ENCODE results near the gene PRPF6.

PRPF6 gene

GRCh38 chr20:63961664-63962425, 19.1 kb upstream of the PRPF6 start:
- Histone ChIP-seq H3K4me3 (ENCODE audit: low read length) (no peak overlapping the region), H3K79me2 (ENCODE audit: control insufficient read depth, low read length) (no peaks in the 10 kb centered on the region), H3K4me1 (ENCODE audit: control insufficient read depth, low read length) (peaks cover 19% of the 10 kb centered on the region), H4K20me1 (ENCODE audit: control insufficient read depth, insufficient read depth, low read depth, low read length) (no peaks in the 10 kb centered on the region), H3K36me3 (ENCODE audit: control insufficient read depth, low read length) (peaks cover 49% of the 10 kb centered on the region), H3K27me3 (ENCODE audit: control insufficient read depth, low read length) (no peaks in the 10 kb centered on the region), H3K4me2 (ENCODE audit: low read length) (no peak overlapping the region), H3F3A (ENCODE audit: control insufficient read depth, insufficient read depth) (0 out of 2 replicates have a peak, but pooled peaks cover under 1% of the 10 kb centered on the region), H3K9me3 (ENCODE audit: control insufficient read depth, insufficient read depth, low read length) (peaks cover 8% of the 10 kb centered on the region), H3K9me2 (replicated peaks; ENCODE audit: control insufficient read depth, low read length) (no peaks in the 10 kb centered on the region), H3K27ac (ENCODE audit: low read depth, low read length) (no peak overlapping the region)
- no peak for TF ChIP-seq CTCF (IDR thresholded peaks at IDR 0.05; ENCODE audit: low read depth, low read length, poor library complexity, severe bottlenecking)
- no peak for TF ChIP-seq EZH2phosphoT487 (IDR thresholded peaks at IDR 0.05; ENCODE audit: borderline replicate concordance, low read length)

GRCh38 chr20:63962426-63963347, 18.2 kb upstream of the PRPF6 start:
- Histone ChIP-seq H3K27ac (ENCODE audit: low read depth, low read length) (no peak overlapping the region), H3K4me1 (ENCODE audit: control insufficient read depth, low read length) (peaks cover 10% of the 10 kb centered on the region), H3K9me2 (replicated peaks; ENCODE audit: control insufficient read depth, low read length) (no peaks in the 10 kb centered on the region), H3K79me2 (ENCODE audit: control insufficient read depth, low read length) (peaks cover under 1% of the 10 kb centered on the region), H3K4me2 (ENCODE audit: low read length) (no peak overlapping the region), H3K36me3 (ENCODE audit: control insufficient read depth, low read length) (peaks cover 58% of the 10 kb centered on the region), H3K4me3 (ENCODE audit: low read length) (no peak overlapping the region), H3K9me3 (ENCODE audit: control insufficient read depth, insufficient read depth, low read length) (peaks cover 8% of the 10 kb centered on the region), H4K20me1 (ENCODE audit: control insufficient read depth, insufficient read depth, low read depth, low read length) (no peaks in the 10 kb centered on the region), H3K27me3 (ENCODE audit: control insufficient read depth, low read length) (no peaks in the 10 kb centered on the region), H3F3A (ENCODE audit: control insufficient read depth, insufficient read depth) (no peaks in the 10 kb centered on the region)
- TF ChIP-seq CTCF (IDR thresholded peaks at IDR 0.05; ENCODE audit: low read depth, low read length, poor library complexity, severe bottlenecking) (no peak), EZH2phosphoT487 (IDR thresholded peaks at IDR 0.05; ENCODE audit: borderline replicate concordance, low read length) (no peak)

- Histone ChIP-seq H3K27me3 (ENCODE audit: control insufficient read depth, low read length) (no peaks in the 10 kb centered on the region), H3K4me2 (ENCODE audit: low read length) (no peak overlapping the region), H3K4me3 (ENCODE audit: low read length) (no peak overlapping the region), H3K9me2 (replicated peaks; ENCODE audit: control insufficient read depth, low read length) (no peaks in the 10 kb centered on the region), H3K27ac (ENCODE audit: low read depth, low read length) (no peak overlapping the region), H3K36me3 (ENCODE audit: control insufficient read depth, low read length) (peaks cover 64% of the 10 kb centered on the region), H3K4me1 (ENCODE audit: control insufficient read depth, low read length) (peaks cover 7% of the 10 kb centered on the region), H3K9me3 (ENCODE audit: control insufficient read depth, insufficient read depth, low read length) (peaks cover 8% of the 10 kb centered on the region), H3F3A (ENCODE audit: control insufficient read depth, insufficient read depth) (no peaks in the 10 kb centered on the region), H4K20me1 (ENCODE audit: control insufficient read depth, insufficient read depth, low read depth, low read length) (no peaks in the 10 kb centered on the region), H3K79me2 (ENCODE audit: control insufficient read depth, low read length) (peaks cover 7% of the 10 kb centered on the region)
- TF ChIP-seq CTCF (IDR thresholded peaks at IDR 0.05; ENCODE audit: low read depth, low read length, poor library complexity, severe bottlenecking) (no peak), EZH2phosphoT487 (IDR thresholded peaks at IDR 0.05; ENCODE audit: borderline replicate concordance, low read length) (no peak)
These were observed 17.6 kb upstream of the PRPF6 start for GRCh38 chr20:63963348-63963741.
